GM18498 (cell line): ENCODE data around the gene KIZ.

Experiments used
- ATAC-seq: cut with Tn5 transposase; IDR thresholded peaks from one replicate; pipeline ENCODE4 v1.9.1; 2021; ENCODE audit warnings: mild to moderate bottlenecking, moderate library complexity; ENCODE audit not compliant: unreplicated experiment

Gene KIZ, protein sequence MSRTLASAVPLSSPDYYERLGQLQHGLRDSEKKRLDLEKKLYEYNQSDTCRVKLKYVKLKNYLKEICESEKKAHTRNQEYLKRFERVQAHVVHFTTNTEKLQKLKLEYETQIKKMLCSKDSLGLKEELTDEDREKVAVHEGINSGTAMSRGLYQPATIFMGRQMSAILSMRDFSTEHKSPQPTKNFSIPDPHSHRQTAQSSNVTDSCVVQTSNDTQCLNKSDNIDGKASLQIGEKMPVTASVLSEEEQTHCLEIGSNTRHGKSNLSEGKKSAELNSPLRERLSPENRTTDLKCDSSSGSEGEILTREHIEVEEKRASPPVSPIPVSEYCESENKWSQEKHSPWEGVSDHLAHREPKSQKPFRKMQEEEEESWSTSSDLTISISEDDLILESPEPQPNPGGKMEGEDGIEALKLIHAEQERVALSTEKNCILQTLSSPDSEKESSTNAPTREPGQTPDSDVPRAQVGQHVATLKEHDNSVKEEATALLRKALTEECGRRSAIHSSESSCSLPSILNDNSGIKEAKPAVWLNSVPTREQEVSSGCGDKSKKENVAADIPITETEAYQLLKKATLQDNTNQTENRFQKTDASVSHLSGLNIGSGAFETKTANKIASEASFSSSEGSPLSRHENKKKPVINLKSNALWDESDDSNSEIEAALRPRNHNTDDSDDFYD

DNA sequence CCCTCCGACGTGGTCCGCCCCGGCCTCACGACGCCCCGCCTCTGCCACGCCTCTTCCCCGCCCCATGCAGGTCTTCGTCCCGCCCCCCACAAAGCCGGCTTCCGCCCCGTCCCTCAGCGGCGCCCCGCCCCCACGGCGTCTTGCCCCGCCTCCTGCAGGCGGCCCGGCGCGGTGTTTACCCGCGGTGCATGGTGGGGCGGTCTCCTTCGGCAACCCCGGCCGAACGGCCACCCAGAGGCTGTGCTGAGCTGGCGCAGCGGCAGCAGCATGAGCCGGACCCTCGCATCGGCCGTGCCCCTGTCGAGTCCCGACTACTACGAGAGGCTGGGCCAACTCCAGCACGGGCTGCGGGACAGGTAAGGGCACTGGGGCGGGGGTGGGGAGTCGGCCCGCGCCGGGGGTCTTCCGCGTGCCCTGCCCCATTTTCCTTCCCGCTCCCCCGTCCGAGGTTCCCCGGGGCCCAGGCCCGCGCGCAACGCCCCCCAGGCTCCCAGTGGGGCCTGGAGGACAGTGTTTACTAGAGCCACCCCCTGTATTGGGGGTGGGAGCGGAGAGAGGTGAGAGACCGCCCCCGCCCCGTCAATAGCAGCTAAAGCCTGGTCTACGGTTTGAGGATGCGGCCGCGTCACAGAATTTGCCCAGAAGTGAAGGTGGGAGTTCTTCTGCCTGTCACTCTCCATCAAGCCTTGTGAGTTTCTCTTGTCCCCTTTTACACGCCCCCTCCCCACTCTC, at the start of gene KIZ:
Gene KIZ (plus strand): TSS at position 234 of the 732 bp plus-strand sequence. CDS start 34 bp downstream, at position 268.
- peak; percentile 98 for ATAC-seq

DNA sequence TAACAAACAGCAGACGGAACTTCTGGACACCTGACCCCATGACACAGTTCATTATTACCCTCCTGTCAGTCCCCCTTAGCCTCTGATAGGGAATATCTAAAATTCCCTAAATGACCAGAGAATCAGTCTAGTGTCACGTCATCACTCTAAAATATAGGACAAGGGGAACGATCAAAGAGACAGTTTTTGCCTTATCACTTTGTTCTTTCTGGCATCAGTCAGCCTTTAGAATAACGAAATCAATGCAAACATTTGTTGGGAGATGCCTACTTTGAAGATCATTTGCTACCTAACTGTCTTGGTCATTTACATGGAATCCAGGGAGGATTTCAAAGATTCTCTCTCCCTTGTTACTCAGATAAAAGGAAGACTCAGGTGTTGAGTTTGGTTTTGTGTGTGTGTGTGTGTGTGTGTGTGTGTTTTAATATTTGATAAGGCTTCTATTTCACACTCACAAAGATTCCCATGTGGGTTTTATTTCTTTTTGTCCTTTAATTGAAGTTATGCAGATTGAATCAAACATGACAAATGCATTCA, 48.0 kb upstream of the KIZ start:
- no peak for ATAC-seq

DNA sequence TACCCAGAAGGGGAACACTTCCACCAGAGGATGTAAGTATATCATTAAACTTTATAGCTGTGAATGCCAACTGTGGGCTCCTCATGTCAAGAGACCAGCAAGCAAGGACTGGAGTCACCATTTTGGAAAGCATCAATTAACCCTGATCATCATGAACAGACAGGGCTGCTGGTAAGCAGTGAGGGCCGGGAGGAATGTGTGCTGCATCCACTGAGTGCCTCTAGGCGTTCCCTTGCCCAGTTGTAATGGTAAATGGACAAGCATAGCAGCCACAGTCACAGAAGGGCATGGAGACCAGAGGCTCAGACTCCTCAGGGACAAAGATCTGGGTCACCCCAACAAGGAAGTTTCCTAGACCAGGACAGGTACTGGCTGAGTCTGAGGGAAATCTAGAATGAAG, 43.3 kb upstream of the KIZ start:
- no peak for ATAC-seq

DNA sequence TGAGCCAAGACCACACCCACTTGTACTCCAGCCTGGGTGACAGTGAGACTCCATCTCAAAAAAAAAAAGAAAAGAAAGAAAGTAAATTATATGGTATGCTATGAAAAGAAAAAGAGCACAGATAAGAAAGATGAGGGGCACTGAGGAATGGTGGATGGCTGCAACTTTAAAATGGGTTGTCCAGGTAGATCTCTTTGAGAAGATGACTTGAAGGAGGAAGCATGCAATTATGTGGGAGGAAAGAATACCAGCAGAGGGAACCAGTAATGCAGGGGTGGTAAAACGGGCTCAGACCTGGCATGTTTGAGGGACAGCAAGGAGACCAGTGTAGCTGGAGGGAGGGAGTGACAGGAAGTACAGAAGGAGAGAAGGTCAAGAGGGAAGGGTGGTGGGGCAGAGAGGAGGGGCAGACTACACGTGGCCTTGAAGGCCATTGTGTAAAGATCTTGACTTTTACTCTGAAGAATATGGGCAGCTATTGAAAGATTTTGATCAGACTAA, 42.0 kb upstream of the KIZ start:
- ATAC-seq = no peak

DNA sequence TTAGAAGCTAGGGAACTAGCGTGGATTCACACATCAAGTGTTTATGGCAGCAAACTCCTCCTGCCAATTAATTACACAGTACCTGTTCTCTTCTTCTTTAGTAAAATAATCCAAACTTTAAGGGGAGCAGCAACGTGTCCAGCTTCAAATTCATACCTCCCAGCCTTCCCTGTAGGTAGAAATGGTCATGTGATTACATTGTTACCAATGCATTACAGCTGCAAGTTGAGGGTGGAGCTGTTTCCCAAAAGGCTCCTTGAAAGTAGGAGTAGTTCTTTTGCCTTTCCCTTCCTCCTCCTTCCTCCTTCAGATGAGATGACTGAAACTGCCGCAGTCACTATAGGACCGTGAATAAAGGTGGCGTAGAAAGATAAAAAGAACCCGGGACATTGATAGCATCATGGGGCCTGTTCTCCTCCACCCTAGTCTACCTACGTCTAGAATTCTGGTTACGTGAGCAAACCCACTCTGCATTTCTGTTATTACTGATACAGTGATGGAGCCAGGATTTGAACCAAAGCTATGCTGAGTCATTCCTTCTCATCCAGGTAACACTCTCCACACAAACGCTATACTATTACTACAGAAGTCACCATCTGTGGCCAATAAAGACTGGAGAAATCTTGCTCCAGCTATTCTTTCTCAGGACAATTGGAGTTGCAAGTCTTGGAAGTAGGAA, 37.9 kb upstream of the KIZ start:
- no peak for ATAC-seq

DNA sequence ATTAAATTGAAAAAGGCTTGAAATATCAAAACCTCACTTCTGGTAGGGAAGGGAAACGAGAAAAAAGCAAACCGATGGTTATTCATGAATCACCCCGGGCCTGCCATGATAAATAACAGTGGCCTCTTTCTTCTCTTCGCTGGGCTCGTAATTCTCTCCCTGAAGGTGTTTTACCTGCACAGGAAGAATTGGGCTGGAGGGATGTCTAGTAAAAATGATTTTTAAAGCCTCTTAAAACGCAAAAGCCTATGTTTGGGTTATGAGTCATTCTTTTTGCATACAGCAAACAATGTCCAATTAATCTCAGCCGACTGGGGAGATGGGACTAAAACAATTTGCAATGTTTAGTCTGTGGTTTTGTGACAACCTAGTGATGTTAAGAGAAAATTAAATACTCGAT, 36.5 kb upstream of the KIZ start:
- no peak for ATAC-seq

DNA sequence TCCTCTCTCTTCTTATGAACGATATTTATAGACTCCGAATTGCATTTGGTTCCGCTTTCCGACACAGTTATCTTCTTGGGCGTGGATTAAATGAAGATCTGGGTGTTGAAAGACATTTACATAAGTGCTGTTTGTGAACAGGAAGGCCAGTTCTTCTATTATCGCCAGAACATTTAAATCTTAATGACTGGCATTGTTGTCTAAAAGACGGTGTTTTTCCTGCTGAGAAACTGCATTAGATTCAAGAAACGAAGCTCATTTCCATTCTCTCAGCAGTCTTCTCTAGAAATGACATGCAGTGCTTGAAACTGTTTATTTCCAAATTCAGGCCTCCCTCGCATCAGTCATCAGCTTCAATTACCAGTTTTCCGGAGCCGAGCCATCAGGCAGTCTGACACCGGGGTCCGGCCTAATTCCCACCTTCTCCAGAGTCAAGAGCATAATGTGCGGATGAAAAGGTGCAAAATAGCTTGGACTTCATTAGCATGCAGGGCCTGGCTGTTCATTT, 35.7 kb upstream of the KIZ start:
- ATAC-seq = no peak

DNA sequence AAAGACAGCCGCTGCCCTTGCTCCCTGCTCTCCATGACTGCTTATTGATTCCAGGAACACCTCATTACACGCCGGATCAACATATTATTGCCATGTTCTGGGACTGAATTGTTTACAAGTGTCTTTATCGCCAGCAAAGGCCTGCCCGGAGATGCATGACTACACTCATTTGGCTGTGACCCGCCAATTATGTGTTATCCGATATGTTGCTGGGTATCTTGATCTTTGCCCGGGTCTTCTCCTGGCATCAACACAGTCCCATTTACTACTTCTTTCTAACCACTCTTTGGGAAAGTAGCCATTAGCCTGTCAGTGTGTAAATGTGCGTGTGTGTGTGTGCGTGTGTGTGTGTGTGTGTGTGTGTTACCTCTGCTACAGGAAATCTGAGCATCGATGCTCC, 35.2 kb upstream of the KIZ start:
- ATAC-seq = no peak

DNA sequence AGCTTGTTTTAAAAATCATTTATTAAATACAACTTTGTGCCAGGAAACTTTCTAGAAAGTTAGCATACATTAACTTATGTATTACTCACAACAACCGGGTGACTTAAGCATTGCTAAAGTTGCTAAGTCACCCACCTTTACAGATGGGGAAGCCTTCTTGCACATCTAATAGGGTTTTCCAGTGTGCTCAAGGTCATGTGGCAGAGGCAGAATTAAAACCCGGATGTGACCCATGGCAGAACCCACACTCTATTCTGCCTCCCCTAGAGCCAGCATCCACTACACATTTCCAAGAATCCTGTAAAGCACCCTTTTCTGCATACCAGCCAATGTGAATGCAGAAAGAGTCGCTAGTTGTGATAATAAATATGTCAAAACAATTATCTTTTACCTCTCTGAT, 33.1 kb upstream of the KIZ start:
- no peak for ATAC-seq

DNA sequence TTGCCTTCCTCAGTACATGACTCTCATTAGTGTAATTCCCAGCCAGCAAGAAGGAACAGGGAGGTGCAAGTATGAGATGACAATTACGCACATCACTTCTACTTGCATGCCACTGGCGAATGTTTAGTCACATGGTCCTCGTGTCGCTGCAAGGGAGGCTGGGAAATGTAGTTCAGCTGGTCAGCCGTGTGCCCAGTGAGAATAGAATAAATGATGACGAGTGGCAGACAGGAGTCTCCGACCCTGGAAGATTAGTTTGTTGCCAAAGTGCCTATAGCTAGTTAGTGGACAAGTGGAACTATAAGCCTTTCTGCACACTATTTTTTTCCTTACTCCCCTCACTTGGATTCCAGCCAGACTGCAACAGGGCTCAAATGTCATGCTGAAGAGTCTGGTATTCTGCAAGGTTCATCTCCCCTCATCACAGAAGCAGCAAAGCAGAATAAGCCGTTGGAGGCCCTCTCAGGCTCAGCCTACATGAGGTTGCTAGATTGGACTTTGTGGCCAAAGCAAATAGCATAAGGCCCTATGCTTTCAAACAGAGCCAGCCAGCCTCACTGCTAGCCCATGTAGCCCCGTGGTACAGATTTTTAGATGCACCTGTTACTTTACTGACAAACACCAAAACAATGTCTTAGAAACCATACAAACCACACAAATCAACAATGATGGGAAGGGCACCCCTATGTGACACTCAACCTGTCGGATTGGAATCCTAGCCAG, 29.4 kb upstream of the KIZ start:
- ATAC-seq = no peak

DNA sequence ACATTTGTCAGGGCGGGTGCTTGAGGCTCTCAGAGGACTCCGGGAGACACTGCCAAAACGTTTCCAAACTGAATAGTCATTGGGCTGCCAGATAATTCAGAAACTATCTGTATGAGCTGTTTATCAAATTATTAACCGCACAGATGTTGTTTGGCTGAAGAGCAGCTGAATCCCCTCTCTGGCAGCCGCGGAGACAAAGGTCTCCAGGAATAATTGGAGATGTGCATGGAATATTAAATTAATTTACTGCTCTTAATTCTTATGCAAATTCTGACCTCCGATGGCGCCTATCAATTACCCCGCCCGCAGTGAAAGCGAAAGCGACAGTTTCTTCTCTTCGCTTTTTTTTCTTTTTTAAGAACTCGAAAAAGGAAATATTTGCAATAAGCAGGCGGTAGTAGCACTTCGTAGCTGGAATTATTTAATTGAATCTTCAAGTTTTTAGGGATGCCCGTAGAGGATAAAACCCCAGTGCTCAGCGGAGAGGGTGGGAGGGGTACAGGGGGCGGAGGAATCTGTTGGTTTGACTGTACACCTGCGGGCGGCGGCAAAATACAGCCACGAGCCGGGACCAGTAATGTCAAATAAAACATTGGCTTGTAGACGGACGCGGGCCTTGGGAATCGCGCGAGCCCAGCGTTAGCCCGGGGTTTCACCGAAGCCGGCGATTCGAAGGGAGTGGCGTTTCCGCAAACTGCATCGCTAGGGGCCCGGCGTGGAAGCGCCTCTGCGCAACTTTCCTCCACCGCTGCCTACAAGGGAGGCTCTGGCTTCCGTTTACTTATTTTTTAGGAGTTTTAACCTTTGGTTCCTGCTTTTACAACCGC, 25.9 kb upstream of the KIZ start:
- ATAC-seq = peak; percentile 42

DNA sequence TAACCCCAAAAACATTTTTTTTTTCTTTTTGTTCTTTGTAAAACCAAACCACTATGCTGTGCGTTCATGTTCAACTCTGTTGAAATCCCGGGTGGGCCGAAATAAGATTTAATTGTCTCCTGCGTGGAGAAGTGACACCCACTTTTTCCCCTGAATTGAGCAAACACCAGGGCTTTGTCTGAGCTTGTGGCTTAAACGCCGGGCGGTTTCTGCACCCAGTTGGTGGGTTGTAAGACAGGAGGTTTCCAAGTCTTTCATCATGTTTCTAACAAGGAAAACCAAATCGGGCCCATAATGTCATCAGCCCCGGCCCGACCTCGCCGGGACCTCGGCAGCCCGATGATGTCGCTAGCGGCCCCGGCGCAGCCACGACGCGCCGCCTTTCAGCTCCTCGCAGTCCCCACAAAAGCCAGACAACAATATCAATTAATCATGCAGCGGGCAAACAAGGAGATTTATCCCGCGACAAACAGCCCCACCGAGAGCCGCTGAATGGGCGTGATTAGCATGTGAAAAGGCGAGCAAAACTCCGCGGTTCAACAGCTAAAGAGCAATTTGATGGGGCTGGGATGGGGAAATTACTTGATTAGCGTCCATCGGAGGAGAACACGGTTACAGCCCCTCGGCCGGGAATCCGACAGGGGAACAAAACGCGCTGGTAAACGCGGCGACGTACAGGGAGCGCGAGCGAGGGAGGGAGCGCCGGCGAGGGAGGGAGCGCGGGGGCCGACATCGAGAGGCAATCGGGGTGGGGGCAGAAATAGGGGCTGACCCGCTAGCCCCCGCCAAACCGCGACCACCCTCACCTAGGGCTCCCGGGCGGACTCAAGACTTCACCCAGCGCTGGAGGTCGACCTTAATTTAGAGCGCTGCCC, 25.1 kb upstream of the KIZ start:
- ATAC-seq = no peak

DNA sequence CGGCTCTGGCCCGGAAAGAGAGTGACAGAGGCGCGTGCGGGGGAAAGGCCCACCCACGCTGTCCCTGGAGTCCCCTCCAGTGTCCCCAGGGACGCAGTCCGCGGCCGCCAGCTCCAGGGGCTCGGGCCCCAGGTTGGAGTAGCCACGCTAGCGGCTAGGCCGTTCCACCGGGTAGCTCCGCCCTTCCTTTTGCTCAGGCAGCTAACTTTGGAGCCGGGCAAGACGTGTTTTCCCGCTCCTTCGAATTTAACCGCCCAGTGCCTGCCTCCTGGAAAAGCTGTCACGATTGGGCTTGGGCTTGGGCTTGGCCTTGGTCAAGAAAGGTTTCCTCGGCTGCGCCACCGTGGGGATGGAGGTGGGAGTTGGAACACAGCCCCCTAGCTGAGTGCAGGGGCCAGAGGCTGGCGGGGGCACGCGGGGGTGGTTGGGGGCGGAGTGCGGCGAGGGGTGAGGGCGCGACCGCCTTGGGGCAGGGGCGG, 24.4 kb upstream of the KIZ start:
- no peak for ATAC-seq

DNA sequence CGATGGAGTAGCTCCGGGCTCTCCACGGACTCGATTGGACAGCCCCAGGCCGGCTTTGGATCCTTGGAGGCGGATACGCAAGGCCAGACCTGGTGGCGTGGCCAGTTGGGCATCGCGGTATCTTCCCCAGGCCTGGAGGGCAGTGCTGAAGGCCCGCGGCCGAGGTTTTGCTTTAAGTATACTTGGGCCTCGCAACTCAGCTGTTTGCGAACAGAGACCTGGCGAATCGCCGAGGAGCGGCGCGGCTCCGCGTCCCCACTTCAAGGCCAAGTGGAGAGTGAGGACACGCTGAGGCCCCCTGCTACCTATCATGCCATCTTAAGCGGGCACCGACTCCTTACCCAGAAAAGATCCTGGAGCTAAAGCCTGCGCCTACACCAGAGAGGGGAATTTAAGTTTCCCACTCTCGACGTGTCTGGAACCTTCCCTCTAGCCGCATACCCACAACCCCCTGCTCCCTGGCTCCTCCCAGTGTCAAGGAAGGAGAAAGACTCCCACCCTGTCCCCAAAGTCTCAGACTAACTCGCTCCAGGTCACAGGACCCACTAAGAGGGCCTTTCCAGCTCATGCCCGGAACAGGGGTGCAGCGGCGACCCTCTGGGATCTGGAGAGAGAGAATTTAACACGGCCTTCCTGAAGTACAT, 23.8 kb upstream of the KIZ start:
- ATAC-seq = no peak

DNA sequence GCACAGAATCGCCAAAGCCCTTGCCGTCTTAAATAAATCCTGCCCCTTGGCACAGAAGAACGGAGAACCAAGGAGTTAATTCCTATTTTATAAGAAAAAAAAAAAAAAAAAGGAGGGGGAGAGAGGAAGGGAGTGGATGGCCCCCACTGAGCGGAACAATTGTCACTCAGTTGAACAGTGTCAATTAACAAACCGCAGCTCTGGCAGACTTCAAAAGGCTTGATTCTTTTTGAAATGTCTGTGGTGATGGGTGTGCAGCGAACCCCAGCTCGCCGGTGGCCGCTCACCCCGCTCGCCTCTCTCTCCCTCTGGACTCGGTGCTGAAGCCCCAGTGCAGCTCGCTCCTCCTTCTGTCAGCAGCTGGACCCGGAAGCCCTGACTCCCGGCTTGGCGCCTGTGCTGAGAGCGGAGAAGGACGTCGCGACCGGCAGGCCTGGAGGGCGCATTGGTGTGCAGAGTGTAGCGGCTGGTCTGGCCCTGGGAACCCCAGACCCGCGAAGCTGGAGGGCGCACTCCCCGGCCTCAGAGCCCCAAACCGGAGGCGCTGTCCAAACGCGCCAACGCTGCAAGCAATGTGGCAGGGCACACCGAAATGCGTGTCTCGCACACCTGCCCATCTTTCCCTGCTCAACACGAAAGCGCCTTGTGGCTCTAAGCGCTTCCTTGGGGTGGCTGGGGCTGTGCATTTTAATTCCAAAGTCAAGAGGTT, 23.1 kb upstream of the KIZ start:
- peak; percentile 46 for ATAC-seq

DNA sequence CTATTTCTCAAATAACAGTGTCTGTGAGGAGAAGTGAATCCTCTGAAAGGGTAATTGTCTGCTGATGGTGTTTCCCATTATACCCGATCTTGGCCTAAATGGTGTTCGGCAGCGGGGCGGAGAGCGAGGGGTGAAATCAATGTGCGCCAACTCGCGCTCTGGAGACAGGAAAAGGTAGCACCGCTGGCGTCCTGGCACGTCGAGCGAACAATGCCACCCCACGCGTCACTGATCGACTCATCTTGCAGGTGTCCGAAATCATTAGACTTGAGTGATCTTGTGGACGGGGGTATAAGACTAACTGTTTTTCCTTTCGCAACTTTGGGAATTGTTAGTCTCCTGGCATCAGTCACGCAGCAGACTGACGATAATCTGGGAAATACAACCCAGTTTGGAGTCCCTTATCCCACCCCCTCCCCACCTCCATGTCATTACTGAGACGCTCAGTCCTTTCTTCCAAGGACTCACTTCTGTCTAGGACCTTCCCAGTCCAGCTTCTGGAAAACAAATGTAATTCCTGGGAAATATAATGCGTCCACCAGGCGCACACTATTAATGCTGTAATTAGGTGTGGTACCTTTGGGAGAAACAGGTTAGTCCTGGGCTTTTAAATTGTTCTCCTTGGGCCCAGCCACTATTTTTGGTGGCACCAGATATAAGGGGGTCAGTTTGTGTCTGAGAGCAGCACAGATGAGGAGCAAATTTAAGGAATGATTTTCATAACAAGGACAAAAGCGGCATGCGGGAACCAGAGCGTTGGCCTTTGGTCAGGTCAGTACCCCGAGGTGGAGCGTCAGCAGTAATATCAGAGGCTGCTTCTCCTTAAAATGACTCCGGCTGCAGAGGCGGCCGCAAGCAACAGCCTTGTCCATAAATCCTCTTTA, 22.1 kb upstream of the KIZ start:
- ATAC-seq = no peak
